T-helper 1 cell treated with Interleukin-12 subunit alpha and Interleukin-12 subunit beta and Interleukin-4 antibody, amounts not matched to agents 30 ng/mL and 1 ng/mL, for 36 hours (primary cell): ENCODE data around the gene CDCA7. TPM values are rescaled to one million over a fixed set of nuclear protein-coding genes. Genes with fewer than 3 reads are reported as not detected.
"Not testable (repeated sequence)": the region's sequence is repeated elsewhere in the genome, so short reads cannot be mapped to it uniquely, and the experiment has no call there.

Source experiments
- intact Hi-C: fragments of 100-400 bp; cut with micrococcal nuclease; formaldehyde crosslinking; loops from one replicate; pipeline ENCODE4 v1.15.1; 2024
- total RNA-seq: library from RNA; stranded (reverse); gene quantifications from 2 replicates; pipeline ENCODE4 v1.2.3, GENCODE V29; 2022

Gene CDCA7
- total RNA-seq, 1 donor from 2014 or later = 81.4 TPM

DNA sequence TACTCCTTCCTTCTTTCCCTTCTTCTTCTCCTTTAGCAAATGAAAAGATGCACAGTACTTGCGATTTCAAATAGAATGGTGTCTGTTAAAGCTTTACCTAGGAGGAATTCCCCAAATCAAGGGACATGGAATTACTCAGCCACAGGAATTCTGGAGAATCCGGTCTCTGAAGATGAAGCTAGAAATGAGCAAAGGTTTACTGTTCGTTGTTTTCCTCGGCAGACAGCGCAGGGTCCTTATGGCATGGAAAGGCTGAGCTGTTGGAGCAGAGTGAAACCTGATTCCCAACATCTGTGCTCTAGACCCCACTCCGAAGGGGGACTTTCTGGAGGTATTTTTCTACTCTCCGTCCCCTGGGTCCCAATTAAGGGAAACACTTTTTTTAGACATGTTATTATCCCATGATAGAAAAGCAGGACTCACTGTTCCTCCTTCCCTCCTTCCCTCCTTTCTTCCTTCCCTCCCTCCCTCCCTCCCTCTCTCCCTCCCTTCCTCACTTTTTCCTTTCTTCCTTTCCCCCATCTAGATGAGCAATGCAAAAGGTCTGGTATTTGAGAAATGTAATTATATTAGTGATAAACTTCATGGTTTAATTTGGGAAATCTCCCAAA is 47.1 kb downstream of the CDCA7 start:
- intact Hi-C loops = loop anchor here (1.0 to 10.0 kb wide), 8 partner anchors 47 to 939 kb away; partner anchors contain the start of gene CDCA7

DNA sequence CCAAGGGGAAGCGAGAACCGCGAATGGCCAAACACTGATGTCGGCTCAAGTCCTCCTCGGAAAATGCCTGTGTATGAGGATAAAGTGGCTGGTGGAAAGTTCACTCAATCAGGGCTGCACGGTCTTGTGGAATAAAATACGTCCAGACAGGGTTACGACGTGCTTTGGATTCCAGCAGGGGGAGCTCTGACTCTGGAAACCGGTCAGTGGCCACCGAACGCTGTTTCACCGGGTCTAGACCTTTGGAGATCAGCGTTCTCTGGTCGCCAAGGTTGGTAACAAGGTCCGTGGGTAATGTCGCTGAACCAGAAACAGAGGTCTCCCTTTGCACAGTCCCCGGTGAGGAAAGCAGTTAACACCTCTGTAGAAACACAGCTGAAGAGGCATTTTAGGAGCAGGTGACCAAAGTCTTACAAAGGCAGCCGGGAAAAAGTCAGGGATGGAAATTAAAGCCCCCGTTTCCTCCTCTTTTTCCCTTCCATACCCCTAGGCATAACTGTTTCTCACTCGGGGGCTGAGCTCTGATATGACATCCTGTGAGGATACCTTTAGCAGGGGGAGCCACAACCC is 47.8 kb downstream of the CDCA7 start:
- intact Hi-C loops = loop anchor here (1.0 to 10.0 kb wide), 8 partner anchors 47 to 939 kb away; partner anchors contain the start of gene CDCA7

DNA sequence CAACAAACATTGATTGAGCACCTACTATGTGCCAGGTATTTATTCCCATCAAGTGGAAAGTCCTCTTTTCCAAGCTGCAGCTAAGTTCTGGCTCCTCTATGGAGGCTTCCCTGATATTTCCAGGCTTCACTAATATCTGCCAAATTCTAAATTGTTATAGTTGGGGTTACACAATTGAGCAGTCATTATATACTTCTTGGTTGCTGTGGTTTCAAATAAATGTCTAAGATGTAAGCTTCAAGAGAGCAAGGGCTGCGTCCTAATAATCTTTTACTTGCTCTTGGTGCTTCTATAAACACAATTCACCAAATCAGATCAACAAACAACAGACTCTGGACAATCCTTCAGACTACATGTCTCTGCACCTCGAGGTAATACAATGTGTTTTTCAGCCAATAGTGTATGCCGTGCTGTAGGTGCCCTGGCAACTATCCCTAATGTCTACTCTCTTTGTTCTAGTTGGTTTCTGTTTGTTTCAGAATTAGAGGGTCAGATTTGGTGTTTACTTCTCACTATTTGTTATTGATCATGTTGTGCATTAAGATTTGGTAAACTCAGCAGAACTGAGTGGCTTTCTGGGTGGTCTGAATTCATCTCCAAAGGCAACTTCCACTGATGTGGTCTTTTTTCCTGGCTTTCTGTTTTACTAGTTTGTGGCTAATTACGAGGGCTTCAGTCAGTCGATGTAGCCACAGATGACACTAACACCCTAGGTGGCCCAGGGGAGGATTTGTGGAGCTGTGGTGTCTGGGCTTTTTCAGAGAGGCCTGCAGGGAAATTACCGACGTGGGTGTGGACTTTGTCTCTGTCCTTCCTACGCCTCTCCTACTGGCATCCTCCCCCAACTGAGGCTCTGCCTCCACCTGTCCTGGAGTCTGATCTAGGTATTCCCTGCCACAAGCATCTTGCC is 50.4 kb downstream of the CDCA7 start:
- intact Hi-C loops = loop anchor here (10.0 kb wide), 1 partner anchor 670 kb away; no protein-coding TSS in a partner anchor

DNA sequence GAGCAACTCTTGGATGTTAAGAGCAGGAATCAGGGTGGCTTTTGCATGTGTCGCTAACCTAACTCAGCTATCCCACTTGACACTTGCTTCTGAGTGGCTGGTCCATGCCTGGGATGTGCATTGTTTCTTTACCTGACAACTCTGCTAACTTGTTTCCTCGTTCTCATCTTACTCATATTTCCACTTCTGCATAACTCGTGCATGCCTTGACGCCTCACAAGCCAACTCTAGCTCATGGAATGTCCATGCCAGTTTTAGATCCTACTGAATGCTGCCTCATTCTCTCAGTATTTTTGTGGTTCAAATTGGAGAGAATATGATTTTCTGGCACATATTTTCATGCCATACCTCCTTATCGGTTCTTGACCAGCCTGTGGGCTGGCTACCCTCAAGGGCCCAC is 52.5 kb downstream of the CDCA7 start:
- intact Hi-C loops = loop anchor here (10.0 kb wide), 1 partner anchor 668 kb away; no protein-coding TSS in a partner anchor

DNA sequence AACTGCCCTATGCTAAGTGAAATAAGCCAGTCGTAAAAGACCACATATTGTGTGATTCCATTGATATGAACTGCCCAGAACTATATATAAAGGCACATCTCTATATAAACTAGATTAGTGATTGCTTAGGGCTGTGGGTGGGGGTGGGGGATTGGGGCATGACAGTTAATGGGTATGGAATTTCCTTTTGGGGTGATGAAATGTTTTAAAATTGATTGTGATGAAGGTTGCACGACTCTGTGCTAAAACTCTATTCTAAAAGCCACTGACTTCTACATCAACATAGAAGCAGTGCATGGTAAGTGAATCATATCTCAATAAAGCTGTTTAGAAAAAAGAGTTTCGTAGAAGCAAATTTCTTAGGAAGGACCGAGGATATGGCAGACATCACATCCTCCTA is 53.0 kb downstream of the CDCA7 start:
- intact Hi-C loops = loop anchor here (10.0 kb wide), 1 partner anchor 667 kb away; no protein-coding TSS in a partner anchor

DNA sequence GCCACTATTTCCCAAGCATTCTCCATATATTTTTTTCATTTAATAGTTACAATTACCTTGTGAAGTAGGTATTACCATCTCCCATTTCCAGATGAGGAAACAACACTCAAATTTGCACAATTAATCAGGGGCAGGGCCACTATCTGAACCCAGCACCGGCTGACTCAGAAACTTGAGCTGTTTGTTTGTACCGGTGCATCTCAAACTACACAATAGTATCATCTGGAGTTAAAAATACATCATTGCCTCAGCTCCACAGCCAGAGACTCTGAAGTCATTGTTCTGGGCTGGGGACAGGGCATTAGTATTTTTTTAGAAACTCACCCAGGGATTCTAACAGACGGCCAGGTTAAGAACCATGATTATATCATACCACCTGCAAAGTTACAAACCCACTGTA is 55.9 kb downstream of the CDCA7 start:
- intact Hi-C loops = no loop called here

DNA sequence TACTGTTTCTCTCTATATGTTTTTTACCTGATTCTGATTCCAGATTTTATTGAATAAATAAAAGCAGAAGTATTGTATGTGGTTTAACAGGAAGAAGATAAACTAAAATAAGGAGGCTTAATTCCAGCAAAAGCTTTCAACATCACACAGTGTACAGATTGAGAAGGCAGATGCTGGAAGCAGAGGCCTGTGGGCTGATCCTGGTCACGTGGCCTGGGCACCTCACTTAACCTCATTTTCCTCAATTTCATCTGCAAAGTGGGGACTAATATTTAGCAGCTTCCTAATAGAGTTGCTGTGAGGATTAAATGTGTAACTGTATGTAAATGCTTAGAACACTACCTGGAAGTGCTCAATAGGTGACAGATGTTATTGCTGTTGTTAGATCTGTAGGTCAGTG is 58.0 kb downstream of the CDCA7 start:
- intact Hi-C loops = no loop called here

DNA sequence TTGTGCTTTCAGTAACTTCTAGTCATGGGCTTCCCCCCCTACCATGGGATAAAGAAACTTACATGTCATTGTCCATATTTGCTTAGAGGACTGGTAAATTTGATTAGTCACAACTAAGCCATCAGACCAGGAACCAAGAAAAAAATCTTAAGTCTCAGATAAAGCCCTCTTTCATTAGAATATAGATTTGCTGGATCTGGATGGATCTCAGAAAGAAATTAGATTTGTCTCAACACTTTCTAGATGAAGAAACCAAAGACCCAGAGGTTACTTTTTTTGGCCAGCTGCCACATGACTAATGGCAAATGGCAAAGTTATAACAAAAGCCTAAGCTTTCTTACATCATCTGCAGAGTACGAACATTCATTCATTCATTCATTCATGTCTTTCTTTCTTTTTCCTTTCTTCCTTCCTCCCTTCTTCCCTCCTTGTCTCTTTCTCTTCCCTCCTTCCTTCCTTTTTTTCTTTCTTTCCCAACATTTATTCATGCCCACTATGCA is 60.2 kb downstream of the CDCA7 start:
- intact Hi-C loops = no loop called here

DNA sequence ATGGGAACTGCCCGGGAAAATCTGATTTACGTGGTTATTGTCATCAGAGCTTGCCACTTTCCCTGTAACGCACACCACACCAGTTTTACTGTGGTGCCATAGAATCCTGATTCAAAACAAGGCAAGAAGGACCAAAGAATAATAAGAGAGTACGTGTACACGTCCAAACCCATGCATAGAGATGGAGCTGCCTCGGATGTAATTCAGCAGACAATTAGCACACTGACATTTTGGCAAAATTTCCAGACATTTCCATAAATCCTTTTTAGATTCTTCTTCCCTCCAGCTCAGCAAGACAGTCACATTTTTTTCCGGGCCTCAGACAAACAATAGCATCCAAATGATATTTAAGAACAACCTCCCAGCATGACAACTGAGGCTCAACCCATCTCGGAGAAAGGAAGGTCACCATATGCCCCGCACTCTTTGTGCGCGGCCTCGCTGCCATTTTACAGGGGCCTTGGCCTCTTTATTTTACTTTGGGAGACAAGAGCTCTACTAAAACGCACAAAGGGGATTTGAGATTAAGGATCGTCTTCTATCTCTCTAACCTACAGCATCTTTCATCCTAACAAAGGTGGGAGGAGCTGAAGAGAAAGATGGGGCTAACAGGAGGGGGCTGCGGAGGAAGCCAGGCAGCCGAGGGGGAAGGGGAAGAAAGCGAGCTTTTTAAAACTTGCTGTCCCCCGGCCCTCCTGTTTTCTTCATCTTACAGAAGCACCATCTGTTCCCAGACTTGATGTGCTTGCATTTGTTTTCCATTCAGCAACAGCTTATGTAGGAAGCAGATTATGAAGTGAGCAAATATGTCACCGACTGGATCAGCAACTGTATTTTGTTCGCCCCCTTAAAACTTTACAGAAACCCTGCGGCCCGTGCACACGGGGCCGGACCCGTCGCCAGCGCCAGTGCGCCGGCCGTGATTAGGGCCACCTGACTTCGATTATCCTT is 61.0 kb downstream of the CDCA7 start:
- intact Hi-C loops = no loop called here

DNA sequence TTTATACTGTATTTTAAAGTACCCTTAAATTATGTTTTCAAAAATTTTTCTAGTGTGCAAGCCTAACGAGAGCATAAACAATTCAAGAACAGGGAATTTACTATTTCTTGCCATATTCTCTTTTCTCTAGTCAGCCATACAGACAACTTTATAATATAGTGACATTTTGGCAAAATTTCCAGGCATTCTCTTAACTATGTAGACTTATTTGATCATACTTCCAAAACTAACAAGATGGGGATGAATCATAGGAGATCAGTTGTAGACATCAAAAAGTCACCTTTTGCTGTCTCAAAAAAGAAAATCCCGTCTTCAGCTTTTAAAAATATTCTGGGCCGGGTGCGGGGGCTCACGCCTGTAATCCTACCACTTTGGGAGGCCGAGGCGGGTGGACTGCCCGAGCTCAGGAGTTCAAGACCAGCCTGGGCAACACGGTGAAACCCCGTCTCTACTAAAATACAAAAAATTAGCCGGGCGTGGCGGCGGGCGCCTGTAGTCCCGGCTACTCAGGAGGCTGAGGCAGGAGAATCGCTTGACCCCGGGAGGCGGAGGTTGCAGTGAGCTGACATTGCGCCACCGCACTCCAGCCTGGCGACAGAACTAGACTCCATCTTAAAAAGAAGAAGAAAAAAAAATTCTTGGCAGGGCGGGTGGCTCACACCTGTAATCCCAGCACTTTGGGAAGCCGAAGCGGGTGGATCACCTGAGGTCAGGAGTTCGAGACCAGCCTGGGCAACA is 61.9 kb downstream of the CDCA7 start:
- intact Hi-C loops = not testable (repeated sequence)

DNA sequence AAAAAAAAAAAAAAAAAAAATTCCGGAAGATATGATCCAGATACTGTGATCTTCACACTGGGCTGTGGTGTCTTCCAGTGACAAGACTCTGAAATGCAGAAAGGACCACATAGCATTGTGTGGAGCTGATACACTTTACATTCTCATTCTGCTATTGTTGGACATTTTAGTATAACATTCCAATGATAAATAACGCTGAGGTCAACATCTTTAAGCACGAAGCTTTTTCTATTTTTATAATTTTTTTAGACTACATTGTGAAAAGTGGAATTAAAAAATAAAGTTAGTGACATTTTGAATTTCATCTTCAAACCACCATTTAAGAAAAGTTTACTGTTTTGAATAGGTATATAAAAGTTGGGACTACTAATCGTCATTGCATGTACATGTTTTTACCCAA is 62.7 kb downstream of the CDCA7 start:
- intact Hi-C loops = no loop called here

DNA sequence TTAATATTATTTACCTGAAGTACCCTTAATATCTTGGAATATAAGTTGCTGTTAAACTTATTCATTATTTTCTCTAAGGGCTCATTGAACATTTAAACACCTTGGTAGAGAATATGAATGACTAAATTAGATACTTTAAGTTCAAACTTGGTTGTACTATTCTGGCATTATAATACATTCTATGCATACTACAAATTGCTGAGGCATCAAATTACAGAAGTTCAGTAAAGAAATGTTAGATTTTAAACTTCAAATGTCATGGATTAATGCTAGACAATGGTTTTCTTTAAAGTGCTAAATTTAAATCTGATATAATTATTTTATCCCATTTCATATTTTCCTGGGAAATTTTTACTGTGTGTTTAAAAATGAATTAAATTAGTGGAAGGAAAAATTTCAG is 63.1 kb downstream of the CDCA7 start:
- intact Hi-C loops = no loop called here
